NB4 (cell line): ENCODE results near the gene MYO1F.

ENCODE experiments used
- CTCF ChIP-seq: IDR thresholded peaks from one replicate; pipeline ENCODE4 v1.5.1; 2012; ENCODE audit warnings: low read depth, low read length
- MAX ChIP-seq: IDR thresholded peaks from 2 replicates; pipeline ENCODE4 v1.6.1; 2011; ENCODE audit warnings: low read depth, low read length
- POLR2A ChIP-seq: IDR thresholded peaks from 2 replicates; pipeline ENCODE4 v1.6.1; 2011; ENCODE audit warnings: mild to moderate bottlenecking; ENCODE audit not compliant: insufficient read length; ENCODE audit errors: extremely low read depth

- TF ChIP-seq CTCF: no peak
- TF ChIP-seq POLR2A: no peak
- TF ChIP-seq MAX: no peak
These were observed 31.7 kb upstream of the MYO1F start for GRCh38 chr19:8608941-8609278.
